Measurements from ENCODE around the gene POLR2L. TPM values are rescaled to one million over a fixed set of nuclear protein-coding genes. Genes with fewer than 3 reads are reported as not detected.

Gene POLR2L
- total RNA-seq, 4 donors from 2014 or later: 10.5 to 81.5 (median 42.8) TPM

- H3K4me3 ChIP-seq: no peak overlapping the region
- no peaks in the 10 kb centered on the region for H3K36me3 ChIP-seq
- H3K9me3 ChIP-seq: no peaks in the 10 kb centered on the region
- intact Hi-C loops (cut with DNase I; ENCODE audit: low total_unique reads): no loop called here
- no peak overlapping the region for H3K27ac ChIP-seq
- TF ChIP-seq CTCF (IDR thresholded peaks at IDR 0.05): no peak
- TF ChIP-seq POLR2A (IDR thresholded peaks at IDR 0.05): no peak
- no peak for DNase-seq
- H3K4me1 ChIP-seq: peaks cover 7 to 19% of the 10 kb centered on the region in 2 donors
- H3K27me3 ChIP-seq: no peaks in the 10 kb centered on the region
Measured at GRCh38 chr11:839875-840617, 2.3 kb downstream of the POLR2L start.

- no peaks in the 10 kb centered on the region for H3K27me3 ChIP-seq
- no peak overlapping the region for H3K27ac ChIP-seq
- H3K4me3 ChIP-seq: no peak overlapping the region
- H3K36me3 ChIP-seq: no peaks in the 10 kb centered on the region
- DNase-seq: no peak
- H3K9me3 ChIP-seq: no peaks in the 10 kb centered on the region
- peaks cover 7 to 24% of the 10 kb centered on the region in 2 donors for H3K4me1 ChIP-seq
- intact Hi-C loops (cut with DNase I; ENCODE audit: low total_unique reads): no loop called here
- no peak for TF ChIP-seq CTCF (IDR thresholded peaks at IDR 0.05)
- no peak for TF ChIP-seq POLR2A (IDR thresholded peaks at IDR 0.05)
Measured at GRCh38 chr11:839280-839623, 3.1 kb downstream of the POLR2L start.

GRCh38 chr11:838441-839279, 3.7 kb downstream of the POLR2L start:
- no peak overlapping the region for H3K27ac ChIP-seq
- intact Hi-C loops (cut with DNase I; ENCODE audit: low total_unique reads): no loop called here
- peaks cover 7 to 30% of the 10 kb centered on the region in 2 donors for H3K4me1 ChIP-seq
- H3K9me3 ChIP-seq: no peaks in the 10 kb centered on the region
- DNase-seq: no peak
- H3K4me3 ChIP-seq: no peak overlapping the region
- H3K27me3 ChIP-seq: no peaks in the 10 kb centered on the region
- no peaks in the 10 kb centered on the region for H3K36me3 ChIP-seq
- TF ChIP-seq POLR2A (IDR thresholded peaks at IDR 0.05): no peak
- TF ChIP-seq CTCF (IDR thresholded peaks at IDR 0.05): no peak

GRCh38 chr11:837990-838307, 4.4 kb downstream of the POLR2L start:
- H3K27me3 ChIP-seq: no peaks in the 10 kb centered on the region
- intact Hi-C loops (cut with DNase I; ENCODE audit: low total_unique reads): no loop called here

More at GRCh38 chr11:837990-838307, 4.4 kb downstream of the POLR2L start:
- TF ChIP-seq POLR2A (IDR thresholded peaks at IDR 0.05): no peak
- no peak for TF ChIP-seq CTCF (IDR thresholded peaks at IDR 0.05)
- DNase-seq: no peak
- Histone ChIP-seq H3K27ac (no peak overlapping the region), H3K36me3 (no peaks in the 10 kb centered on the region), H3K9me3 (no peaks in the 10 kb centered on the region), H3K4me1 (peaks cover 7 to 33% of the 10 kb centered on the region in 2 donors), H3K4me3 (no peak overlapping the region)

All from uterus (tissue), 4 donors.